IPS-18a (cell line): Measurements from ENCODE around the gene EEF2.

Experiments
- H3K27ac ChIP-seq: one replicate; pipeline ENCODE4 v1.5.1; 2013; ENCODE audit warnings: low read length
- H3K27me3 ChIP-seq: one replicate; pipeline ENCODE4 v1.6.1; 2013; ENCODE audit warnings: mild to moderate bottlenecking, low read length; ENCODE audit not compliant: control insufficient read depth, insufficient read depth
- H3K36me3 ChIP-seq: one replicate; pipeline ENCODE4 v1.6.1; 2013; ENCODE audit warnings: low read depth, low read length; ENCODE audit not compliant: control insufficient read depth
- H3K4me1 ChIP-seq: one replicate; pipeline ENCODE4 v1.6.1; 2013; ENCODE audit warnings: low read depth, low read length; ENCODE audit not compliant: control insufficient read depth
- H3K4me3 ChIP-seq: one replicate; pipeline ENCODE4 v1.5.1; 2013; ENCODE audit warnings: low read length
- H3K9ac ChIP-seq: one replicate; pipeline ENCODE4 v1.6.1; 2013; ENCODE audit warnings: mild to moderate bottlenecking, low read length, moderate library complexity
- H3K9me3 ChIP-seq: one replicate; pipeline ENCODE4 v1.6.1; 2013; ENCODE audit warnings: low read depth, low read length; ENCODE audit not compliant: control insufficient read depth

EEF2 gene

DNA sequence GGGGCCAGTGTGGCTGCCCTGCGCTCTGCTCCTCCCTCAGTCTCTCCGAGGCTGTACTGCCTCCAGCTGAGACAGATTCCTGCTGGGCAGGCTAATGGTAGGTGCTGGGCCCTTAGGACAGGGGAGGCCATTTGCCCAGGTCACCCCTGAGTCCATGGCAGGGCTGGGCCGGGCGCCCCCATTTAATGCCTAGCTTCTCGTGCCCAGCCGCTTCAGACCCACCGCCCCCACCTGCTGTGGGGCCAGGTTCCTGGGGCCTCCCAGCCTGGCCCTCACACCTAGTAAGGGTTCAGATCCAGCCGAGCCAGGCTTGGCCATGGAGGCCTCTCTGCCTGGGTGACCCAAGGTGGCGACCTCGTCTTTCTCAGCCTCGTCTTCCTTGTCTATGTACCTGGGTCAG, 40.1 kb upstream of the EEF2 start:
- peaks cover 14% of the 10 kb centered on the region for H3K36me3 ChIP-seq
- no peaks in the 10 kb centered on the region for H3K27me3 ChIP-seq
- H3K27ac ChIP-seq = no peak overlapping the region
- H3K4me3 ChIP-seq = no peak overlapping the region
- H3K9me3 ChIP-seq = no peaks in the 10 kb centered on the region
- H3K9ac ChIP-seq = no peak overlapping the region
- H3K4me1 ChIP-seq = no peaks in the 10 kb centered on the region

DNA sequence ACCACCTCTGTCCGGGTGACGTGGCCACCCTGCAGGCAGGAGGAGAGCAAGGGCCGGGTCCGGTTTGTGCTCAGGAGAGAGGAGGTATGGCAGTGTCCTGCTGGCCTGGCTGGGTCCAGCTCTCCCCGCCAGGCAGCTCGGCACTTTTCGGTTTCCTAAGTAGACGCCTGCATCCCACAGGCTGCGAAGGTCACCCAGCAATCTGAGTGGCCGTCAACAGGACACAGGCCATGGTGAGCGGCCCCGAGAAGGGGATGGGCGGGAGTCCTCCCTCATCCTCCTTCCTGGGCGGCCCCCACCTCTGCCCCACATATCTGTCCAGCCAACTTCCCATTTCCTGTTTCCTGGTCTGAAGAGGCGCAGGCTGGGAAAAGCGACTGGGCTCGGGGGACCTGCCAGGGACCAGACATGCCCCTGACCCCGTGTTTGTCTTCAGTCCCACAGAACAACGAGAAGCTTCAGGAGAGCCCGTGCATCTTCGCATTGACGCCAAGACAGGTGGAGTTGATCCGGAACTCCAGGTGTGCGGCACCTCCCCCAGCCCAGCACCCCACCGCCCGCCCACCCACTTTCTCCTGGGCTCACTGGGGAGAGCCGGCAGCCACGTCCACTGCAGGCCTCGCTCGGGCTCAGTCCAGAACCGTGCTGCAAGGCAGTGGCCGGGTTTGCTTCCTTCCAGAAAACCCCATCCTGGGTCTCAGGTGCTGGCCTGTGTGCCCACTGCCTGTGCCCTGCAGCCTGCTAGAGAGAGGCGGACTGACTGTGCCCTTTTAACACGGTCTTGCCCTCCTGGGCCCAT, 38.5 kb upstream of the EEF2 start:
- Histone ChIP-seq H3K9ac (no peak overlapping the region), H3K27ac (no peak overlapping the region), H3K4me3 (no peak overlapping the region), H3K9me3 (no peaks in the 10 kb centered on the region), H3K36me3 (peaks cover 14% of the 10 kb centered on the region), H3K4me1 (no peaks in the 10 kb centered on the region), H3K27me3 (no peaks in the 10 kb centered on the region)

DNA sequence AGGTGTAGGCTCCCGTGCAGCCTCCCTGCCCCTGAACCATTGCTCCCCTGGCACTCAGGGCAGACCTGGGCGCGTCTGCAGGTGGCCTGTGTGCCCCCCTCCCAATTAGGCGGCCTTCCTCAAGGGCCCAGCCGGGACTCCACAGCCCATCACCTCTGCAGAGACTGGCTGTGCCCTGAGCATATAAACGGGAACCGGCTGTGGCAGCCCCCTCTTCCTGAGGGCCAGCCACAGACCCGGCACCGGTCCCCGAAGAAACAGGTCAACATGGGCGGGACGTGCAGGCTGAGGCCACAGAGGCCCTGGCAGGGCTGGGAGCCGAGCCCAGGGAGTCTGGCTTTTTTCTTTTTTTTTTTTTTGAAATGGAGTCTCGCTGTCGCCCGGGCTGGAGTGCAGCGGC, 34.3 kb upstream of the EEF2 start:
- Histone ChIP-seq H3K27ac (no peak overlapping the region), H3K9me3 (no peaks in the 10 kb centered on the region)

DNA sequence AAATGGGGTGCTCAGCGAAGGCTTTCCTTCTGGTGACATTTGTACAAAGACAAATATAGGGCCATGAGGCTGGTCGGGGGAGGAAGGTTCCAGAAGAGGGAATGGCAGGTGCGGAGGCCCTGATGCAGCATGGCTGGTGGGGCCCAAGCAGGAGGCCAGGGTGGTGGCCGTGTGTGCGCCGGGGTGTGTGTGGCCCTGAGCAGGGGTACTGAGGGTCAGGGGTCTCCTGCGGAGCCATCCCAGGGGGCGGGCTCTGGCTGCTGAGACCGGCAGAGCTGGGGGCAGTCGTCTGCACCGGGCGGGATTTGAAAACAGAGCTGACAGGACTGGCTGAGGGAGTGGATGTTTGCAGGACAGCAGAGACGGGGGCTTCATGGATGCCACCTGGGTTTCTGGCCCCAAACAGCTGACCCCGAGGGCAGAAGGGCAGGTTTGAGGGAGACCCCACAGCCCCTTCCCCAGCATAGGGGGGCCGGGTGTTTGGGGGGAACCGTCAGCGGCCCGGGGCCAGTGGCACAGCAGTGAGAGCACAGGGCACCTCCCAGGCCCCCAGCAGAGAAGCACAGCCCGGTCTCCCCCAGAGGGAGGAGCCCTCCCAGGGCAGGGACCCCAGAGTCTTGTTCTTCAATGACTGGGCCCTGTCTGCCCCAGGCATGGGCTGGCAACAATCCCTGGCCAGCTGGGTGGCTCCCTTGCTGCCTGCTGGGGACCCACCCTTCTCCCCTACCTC, 33.7 kb upstream of the EEF2 start:
- no peak overlapping the region for H3K9ac ChIP-seq
- H3K27ac ChIP-seq = no peak overlapping the region
- H3K27me3 ChIP-seq = no peaks in the 10 kb centered on the region
- H3K9me3 ChIP-seq = no peaks in the 10 kb centered on the region
- no peak overlapping the region for H3K4me3 ChIP-seq
- peaks cover 7% of the 10 kb centered on the region for H3K36me3 ChIP-seq
- H3K4me1 ChIP-seq = no peaks in the 10 kb centered on the region

More for the DNA sequence above, 34.3 kb upstream of the EEF2 start:
- no peaks in the 10 kb centered on the region for H3K27me3 ChIP-seq
- peaks cover 9% of the 10 kb centered on the region for H3K36me3 ChIP-seq
- H3K4me1 ChIP-seq = no peaks in the 10 kb centered on the region
- H3K4me3 ChIP-seq = no peak overlapping the region
- no peak overlapping the region for H3K9ac ChIP-seq

DNA sequence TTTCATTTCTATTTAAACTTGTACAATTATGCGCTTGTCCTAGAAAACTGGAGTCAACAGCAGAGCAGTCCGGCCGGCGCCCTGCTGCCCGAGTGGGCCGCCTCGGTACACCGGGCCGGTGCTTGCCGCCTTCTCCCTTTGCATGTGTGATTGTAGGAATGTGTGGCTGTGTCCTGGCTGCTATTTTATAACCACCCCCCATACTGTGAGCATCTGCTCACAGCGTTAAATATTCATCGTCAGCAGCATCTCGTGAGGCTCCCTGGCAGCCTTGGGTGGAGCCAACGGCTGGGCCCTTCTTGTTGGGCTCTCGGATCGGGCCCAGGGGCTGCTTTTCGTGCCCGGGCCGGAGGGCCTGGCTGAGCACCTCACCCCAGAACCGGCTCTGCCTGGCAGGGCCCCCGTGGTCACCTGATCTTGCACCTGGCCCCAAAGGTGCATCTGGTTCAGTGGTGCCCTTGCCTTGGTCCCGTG, 32.9 kb upstream of the EEF2 start:
- H3K9me3 ChIP-seq = no peaks in the 10 kb centered on the region
- H3K9ac ChIP-seq = no peak overlapping the region
- no peak overlapping the region for H3K4me3 ChIP-seq
- H3K27me3 ChIP-seq = no peaks in the 10 kb centered on the region
- H3K27ac ChIP-seq = no peak overlapping the region
- peaks cover 11% of the 10 kb centered on the region for H3K36me3 ChIP-seq
- no peaks in the 10 kb centered on the region for H3K4me1 ChIP-seq

DNA sequence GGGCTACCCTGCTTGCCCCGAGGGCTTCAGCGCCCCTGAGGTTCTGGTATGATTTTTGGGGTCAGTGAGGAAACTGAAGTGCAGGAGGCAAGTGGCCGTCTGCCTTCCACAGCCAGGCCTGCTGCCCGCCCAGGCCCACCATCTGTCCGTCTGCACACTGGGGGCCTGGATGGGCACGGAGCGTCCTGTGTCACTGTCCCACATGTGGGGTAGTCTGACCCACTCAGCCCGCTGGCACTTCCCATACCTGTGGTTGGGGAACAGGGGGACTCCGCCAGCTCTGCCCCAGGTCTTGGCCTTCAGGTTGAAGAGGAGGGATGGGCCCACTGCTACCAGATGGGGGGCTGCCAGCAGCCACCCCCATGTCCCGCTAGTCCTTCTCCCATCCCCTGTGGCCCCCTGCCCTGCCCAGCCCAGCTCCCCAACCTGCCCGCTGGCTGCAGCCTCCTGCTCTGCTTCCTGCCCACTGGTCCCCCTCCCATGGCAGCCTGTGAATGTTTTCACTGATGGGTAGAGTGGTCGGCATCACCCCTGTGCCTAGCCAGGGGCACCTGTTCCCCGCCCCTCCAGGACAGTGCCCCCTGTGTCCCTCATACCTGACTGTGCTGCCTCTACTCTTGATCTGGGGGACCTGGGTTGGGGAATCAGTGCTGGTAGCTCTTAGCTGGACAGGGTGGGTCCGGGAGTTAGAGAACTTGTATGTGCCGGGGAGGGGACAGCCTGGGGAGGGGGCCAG, 31.8 kb upstream of the EEF2 start:
- H3K27me3 ChIP-seq = no peaks in the 10 kb centered on the region
- no peaks in the 10 kb centered on the region for H3K4me1 ChIP-seq
- no peak overlapping the region for H3K27ac ChIP-seq

DNA sequence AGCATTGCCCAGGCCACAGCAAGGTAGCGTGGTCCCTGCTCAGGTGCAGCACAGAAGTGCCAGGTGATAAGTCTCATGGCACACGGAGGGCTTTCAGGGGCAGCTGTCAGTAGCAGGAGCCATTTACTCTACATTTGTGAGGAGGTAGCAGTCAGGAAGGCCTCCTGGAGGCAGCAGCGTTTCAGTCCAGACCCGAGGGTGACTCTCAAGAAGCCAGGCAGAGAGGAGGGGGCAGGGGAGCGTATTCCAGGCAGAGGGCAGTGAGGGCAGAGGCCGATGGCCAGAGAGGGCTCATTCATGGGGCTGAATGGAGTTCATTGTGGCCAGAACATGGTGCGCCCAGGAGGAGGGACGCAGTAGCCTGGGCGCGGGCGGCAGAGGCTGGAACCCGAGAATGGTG, 31.2 kb upstream of the EEF2 start:
- peaks cover 16% of the 10 kb centered on the region for H3K36me3 ChIP-seq
- no peaks in the 10 kb centered on the region for H3K27me3 ChIP-seq
- no peaks in the 10 kb centered on the region for H3K9me3 ChIP-seq
- no peak overlapping the region for H3K4me3 ChIP-seq
- no peak overlapping the region for H3K27ac ChIP-seq
- H3K9ac ChIP-seq = no peak overlapping the region
- H3K4me1 ChIP-seq = no peaks in the 10 kb centered on the region

More for the DNA sequence above, 31.8 kb upstream of the EEF2 start:
- H3K4me3 ChIP-seq = no peak overlapping the region
- H3K9ac ChIP-seq = no peak overlapping the region
- H3K36me3 ChIP-seq = peaks cover 16% of the 10 kb centered on the region
- no peaks in the 10 kb centered on the region for H3K9me3 ChIP-seq

DNA sequence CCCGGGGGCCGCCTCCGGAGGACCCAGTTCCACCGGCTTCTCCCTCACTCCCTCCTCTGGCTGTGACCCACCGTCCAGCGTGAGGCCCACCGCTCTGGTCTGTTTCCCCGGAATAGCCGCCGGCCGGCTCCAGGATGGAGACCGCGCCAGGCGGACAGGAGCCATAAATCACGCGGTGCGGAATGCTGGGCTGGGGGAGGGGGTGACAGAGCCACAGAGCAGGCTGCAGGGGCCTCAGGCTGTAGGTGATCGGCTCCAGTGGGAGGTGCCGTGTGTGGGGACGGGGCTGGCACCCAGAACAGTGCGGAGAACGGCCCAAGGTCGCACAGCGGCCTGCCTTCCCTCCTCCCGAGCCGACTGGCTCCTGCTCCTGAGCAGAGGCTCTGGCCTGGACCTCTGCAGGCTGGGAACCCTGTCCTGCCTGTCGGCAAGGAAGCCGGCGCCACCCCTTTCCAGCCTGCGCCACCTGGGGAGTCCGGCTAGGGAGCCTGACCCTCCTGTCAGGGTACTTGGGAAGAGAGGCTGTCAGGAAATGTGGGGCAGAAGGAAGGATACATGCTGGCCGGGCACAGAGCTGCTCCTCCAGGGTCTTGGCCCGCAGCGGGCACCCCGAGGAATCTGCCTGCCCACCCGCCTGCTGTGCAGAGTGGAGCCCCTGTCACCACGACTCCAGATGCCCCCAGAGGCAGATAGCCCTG, 30.6 kb upstream of the EEF2 start:
- Histone ChIP-seq H3K9me3 (no peaks in the 10 kb centered on the region), H3K4me3 (no peak overlapping the region), H3K27me3 (no peaks in the 10 kb centered on the region), H3K36me3 (peaks cover 16% of the 10 kb centered on the region), H3K9ac (no peak overlapping the region), H3K4me1 (no peaks in the 10 kb centered on the region), H3K27ac (no peak overlapping the region)

DNA sequence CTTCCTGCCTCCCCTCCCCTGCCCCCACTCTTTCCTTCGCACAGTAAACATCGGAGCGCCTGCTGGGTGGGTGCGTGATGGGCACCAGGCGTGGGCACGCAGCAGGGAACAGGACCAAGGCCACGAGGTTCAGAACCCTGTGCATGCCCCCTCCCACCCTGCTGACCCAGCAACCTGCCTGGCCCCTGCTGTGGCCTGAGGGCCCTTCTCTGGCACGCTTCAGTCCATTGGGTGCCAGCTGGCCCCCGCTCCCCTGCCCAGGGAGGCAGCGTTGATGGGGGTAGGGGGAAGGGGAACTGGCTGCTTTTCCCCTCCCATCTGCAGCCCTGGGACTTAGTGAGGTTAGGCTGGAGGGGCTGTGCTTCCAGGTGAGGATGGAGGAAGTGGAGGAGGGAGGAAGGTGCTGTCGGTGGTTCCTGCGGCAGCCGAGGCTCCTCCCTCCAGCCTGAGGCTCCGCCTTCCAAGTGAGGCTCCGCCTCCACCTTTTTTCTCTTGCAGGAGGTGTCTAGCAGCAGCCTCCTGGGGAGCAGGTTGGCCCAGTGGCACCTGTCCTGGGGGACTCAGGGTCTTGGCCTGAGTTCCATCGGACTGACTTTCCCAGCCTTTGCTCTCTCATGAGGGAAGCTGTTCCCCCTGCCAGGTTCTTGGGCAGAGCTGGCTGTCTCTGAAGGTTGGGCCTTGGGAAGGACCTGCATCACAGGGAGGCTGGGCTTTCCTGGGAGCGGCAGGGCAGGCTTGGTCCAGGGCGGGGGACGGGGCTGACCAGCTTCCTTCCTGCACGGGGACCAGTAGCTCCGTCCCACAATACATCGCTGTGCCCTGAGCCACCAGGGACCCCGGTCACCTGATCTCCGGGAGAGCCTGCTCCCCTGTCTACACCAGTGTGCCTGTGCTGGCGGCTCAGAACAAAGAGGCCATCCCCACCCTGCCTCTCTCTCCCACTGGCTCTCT, 29.6 kb upstream of the EEF2 start:
- no peak overlapping the region for H3K27ac ChIP-seq
- no peaks in the 10 kb centered on the region for H3K27me3 ChIP-seq
- H3K9ac ChIP-seq = no peak overlapping the region
- H3K36me3 ChIP-seq = peaks cover 16% of the 10 kb centered on the region
- no peak overlapping the region for H3K4me3 ChIP-seq
- no peaks in the 10 kb centered on the region for H3K4me1 ChIP-seq
- H3K9me3 ChIP-seq = no peaks in the 10 kb centered on the region

DNA sequence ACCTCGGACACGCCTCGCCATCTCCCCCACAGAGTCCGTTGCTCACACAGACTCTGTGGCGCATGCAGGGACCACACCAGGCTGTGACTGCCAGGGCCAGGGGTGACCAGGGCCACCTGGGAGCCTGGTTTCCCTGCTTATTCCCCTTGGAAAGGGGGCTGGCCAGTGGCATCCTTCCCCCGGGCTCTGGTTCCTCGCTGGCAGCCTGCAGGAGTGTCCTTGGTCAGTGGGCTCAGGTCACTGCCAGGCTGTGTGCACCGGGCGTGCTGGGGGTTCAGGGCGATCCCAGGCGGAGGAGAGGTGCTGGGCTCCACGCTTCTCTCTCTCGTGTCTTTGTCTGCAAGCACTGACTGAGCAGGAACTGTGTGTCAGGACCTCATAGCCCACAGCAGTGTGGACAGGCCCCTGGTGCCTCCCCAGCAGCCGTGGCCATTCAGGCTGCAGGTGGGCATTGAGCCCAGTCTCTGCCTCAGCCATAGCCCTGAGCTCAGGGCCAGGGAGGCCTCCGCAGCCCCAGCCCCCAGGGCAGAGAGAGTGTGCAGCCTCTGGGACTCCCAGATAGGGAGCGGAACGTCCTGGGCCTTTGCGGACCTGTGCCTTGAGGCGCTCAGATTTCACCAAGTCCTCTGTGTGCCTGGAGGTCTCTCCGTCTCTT, 28.8 kb upstream of the EEF2 start:
- no peaks in the 10 kb centered on the region for H3K9me3 ChIP-seq
- H3K27ac ChIP-seq = no peak overlapping the region
- peaks cover 16% of the 10 kb centered on the region for H3K36me3 ChIP-seq
- no peaks in the 10 kb centered on the region for H3K4me1 ChIP-seq
- no peak overlapping the region for H3K4me3 ChIP-seq
- no peak overlapping the region for H3K9ac ChIP-seq
- H3K27me3 ChIP-seq = no peaks in the 10 kb centered on the region
